HG03558 (cell line): Measurements from ENCODE around the gene UCP2.

ENCODE experiments used
- ATAC-seq: cut with Tn5 transposase; IDR thresholded peaks from one replicate; pipeline ENCODE4 v1.9.1; 2021; ENCODE audit warnings: moderate number of reproducible peaks; ENCODE audit not compliant: unreplicated experiment; ENCODE audit errors: extremely low read depth

Gene UCP2

DNA sequence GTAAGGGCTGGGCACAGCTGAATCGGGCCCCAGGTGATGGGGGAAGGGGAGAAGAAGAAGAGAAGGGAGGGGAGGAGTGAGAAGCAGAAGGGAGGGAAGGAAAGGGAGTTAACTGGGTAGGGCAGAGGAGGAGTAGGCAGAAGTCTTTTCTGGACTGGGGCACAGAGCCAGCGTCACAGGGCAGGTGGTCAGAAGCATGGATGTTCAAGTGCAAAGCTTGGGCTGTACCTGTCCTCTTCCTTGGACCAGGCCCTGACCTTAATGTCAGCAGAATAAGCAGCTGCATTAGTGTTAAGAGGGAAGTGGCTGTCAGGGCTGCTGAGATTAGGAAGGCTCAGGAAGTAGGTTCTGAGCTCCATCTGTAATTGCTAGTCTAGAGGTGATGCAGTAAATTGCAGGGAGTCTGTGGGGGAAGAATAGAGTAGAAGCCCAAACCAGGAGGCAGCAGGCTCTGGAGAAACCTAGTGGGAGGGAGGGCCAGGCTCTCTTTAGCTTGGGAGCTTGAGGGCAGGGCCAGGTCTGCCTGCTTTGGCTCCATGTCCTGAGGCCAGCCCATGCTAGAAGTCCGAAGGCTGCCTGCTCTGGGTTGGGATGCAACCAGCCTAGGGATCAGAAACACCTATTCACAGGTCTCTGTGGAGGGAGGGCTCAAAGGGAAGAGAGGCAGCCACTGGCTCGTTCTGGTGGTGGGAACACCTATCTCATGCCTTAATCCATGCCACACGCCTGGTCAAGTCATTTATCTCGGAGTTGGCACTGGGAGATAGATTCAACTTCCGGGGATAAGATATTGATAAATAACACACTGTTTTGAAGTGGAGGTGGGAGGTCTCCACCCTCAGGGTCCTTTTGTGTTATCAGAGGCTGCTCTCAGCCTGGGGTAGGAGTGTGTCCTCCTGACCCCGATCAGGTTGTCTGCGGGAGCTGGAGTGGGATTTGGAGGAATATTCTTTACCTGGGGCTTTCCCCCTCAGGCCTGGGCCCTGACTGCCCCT lies 28.0 kb upstream of the UCP2 start:
- ATAC-seq = no peak

DNA sequence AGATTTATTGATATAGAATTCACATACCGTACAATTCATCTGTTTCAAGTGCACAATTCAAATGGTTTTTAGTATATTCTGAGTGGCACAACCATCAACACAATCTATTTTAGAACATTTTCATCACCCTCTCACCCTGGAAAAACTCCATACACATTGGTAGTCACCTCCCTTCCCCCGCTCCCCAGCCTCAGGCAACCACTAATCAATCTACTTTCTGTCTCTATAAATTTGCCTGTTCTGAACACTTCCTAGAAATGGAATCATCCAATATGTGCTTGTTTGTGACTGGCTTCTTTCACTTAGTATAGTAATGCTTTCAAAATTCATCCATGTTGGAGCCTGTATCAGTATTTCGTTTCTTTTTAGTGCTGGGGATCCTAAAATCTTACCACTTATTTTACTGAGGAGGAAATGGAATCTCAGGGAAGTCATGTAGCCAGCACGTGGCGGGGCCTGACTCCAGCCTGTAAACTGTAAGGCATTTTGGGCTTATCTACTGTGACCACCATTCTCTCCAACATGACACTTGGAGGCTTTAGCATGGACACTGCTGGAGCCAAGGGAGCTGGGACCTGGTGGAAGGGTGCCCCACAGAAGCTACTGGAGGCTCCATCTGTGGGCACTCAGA lies 27.1 kb upstream of the UCP2 start:
- ATAC-seq = no peak

DNA sequence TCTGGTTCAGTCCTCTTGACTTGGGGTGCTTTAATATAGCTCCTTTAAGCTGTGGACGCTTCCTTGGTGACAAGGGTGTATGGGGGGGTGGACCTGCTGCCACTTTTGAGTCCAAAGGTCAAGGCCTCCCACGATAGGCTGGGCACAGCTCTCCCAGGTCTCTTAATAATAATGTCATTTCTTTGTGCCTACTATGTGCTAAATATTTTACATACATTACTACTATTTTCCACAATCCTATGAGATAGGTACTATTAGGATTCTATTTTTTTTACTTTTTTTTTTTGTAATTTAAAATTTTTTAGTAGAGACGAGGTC lies 26.5 kb upstream of the UCP2 start:
- no peak for ATAC-seq

DNA sequence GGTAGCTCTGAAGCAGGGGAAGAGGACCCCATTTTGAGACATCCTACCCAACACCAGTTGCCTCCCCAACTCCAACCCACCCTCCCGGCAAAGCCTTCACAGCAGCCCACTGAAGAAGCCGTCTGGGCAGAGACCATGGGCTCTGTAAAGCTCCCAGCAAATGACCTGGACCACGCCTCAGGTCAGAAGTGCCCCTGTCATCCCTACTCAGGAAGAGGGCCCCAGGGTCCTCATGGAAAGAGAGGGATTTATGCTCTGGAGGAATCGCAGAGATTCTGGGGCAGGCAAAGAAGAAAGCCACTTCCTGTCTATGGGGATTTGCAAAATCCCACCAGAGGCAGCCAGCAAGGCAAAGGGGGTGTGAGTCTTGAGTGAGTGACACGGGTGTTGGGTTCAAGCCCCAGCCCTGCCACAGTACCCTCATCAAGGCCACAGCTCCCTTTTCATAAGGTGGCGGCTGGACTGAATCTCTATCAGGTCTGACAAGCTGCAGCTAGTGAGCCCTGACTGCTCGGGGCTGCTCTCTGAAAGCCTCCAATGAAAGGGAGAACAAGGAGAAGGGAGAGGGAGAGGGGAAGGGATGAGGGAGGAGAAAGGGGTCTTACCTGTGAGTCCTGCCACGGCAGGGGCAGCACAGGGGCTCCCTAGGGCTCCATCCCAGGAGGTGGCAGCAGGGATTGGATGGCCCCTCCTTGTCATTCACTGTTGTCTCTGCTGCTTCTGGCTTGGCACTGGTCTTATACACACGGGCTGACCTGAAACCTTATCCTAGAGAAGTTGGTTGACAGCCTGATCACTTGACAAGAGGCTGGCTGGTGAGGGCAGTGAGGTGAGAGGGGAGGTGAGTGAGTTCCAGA lies 26.0 kb upstream of the UCP2 start, which contains the start of gene UCP3:
Gene UCP3, minus strand, starts transcription at position 713 of the 857 bp plus-strand sequence. CDS start 2,043 bp downstream, outside the sequence.
- ATAC-seq = no peak

DNA sequence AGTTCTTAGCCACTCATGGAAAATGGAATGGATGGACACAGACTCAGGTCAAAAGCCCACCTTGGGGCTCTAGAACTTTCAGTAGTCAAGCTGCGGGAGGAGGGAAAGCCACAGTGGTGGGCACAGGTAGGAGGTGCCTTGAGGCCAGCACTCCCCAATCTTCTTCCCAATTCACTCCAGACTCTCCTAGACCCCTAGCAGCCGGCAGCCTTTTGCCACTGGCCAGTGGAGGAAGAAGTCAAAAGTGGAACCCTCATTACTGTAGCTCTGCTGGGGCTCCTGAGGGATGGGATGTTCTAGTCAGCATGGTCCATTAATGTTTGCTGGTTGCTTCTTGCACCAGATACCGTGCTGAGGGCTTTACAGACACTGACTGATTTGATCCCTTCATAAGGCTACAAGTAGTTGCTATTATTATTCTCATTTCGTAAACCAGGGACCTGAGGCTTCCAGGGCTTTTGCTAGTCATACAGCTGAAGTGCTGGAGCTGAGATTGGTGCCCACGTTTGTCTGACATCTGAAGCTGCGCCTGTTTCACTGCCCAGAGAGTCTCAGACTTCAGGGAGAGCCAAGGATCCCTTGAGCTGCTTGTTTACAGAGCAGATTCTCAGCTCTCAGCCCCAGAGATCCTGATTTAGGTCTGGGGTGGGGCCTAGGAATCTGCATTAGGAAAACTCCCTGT lies 25.2 kb upstream of the UCP2 start:
- no peak for ATAC-seq

DNA sequence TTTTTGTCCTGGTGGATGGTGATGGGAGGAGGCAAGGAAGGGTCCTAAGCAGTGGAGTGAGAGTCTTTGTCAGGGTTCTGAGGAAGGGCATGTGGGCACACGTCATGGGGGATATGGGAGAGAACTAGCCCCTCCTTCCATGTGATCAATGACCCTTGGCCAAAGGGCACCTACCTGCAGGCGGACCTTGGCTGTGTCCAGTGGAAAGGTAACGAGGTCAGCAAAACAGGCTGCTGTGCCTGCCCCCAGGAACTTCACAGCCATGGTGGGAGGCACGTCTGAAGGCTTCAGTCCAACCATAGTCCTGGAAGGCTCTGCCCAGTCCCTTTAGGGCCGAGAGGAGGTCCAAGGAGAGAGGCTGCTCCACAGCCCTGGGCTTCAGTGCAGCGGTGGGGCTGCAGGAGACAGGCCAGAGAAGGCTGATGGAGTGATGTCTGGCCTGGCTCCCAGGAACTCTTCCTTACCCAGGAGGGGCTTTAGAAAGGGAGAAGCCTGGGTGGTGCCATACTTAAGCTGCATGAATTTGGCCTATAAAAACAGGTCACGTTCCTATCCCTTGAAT lies 24.2 kb upstream of the UCP2 start:
- no peak for ATAC-seq

DNA sequence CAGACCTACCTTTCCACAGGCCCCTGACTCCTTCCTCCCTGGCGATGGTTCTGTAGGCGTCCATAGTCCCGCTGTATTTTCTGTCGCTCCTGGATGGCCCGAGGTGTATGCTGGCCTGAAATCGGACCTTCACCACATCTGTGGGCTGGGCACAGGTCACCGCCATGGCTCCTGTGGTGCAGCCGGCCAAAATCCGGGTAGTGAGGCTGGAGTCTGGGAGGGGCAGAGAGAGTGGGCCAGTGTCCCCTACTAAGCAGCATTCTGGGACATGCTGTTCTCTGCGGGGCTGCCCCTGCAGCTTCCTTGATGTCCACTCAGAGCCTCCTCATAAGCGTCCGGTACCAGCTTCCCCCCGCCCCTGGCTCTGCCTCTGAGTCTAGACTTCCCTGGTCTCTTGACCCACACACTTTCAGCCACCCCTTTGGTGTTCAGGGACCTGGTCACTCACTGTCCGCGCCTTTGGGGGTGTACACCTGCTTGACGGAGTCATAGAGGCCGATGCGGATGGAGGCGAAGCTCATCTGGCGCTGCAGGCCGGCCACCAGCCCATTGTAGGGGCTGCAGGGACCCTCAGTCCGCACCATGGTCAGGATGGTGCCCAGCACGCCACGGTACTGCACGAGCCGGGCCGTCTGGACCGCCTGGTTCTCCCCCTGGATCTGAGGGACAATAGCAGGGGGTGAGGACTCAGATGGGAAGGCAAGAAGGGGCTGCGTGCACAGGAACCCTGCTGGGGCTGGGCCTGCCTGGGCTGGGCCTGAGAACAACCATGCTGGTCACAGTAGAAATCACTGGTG lies 23.3 kb upstream of the UCP2 start:
- no peak for ATAC-seq

DNA sequence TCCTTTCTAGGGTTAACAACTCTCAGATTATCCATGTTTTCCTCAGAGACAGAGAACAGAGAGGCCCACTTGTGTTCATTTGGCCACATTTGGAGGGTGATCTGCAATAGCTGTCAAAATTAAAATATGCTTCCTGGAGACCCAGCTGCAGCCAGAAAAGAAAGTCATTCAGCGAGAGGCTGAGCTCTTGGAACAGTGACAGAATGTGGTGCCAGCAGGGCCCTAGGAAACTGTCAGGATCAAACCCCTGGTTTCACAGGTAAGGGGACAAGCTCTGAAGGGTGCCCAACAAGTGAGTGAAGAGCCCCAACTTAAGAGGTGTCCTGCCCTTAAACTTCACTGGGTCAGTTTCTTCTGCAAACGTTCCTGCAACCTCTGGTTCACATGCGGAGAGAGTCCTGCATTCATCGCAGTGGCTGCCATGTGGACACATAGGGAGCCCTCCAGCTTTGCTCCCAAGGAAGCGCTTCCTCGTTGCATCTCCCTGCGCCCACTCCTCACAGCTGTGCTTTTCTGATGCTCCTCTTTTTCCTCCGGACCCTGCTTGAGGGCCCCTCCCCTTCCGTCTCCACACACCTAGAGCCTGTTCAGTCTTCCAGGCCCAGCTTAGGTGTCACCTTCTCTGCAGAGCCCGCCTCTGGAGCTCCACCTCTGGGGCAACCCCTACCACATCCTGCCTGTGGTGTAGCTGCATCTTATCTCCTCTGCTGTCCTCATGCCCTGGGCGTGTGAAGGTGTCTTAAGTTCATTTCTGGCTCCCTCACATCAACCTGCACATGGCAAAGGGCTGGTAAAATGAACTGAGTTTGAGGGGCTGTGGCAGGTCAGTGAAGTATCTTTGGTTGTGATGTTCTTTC lies 22.3 kb upstream of the UCP2 start:
- ATAC-seq = no peak

DNA sequence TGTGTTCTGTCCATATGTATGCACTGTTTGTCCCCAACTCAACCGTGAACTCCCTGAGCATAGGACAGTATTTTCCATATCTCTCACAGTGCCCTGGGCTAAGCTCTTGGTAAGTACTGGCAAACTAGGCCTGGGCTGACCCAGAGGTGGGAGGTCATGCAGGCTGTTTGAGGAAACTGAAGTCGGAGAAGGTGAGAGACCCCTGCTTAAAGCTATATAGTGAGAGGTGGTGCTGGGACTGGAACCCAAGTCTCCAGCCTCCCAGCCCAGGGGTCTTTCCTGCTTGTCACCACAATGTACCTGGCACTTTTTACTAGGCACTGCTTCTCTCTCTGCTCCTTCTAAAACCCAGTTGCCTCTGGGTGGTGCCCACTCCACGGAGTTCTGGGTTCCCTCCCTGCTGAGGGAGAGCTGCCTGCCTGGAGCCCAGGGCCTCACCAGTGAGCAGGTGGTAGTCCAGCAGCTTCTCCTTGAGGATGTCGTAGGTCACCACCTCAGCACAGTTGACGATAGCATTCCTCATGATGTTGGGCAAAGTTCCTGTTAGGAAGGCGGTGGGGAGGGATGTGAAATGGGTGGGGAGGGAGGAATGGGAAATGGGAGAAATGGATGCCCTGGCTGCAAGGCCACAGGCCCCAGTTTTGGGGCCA lies 21.5 kb upstream of the UCP2 start:
- no peak for ATAC-seq

DNA sequence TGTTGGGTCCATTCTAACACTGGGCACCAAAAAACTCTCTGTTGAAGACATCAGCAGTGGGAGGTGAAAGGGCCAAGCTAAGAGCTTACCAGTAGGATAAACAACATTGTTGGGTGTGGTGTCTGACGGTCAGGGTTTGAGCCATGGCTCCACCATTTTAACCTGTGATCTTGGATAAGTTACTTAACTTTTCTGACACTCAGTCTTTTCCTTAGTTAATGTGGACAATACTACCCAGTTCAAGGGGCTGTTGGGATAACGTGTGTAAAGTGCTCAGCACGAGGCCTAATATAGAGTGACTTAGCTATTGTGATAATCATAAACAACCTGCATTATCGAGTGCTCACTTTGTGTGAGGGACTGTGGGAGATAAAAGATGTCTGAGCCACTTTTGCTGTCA lies 20.2 kb upstream of the UCP2 start:
- ATAC-seq = no peak

DNA sequence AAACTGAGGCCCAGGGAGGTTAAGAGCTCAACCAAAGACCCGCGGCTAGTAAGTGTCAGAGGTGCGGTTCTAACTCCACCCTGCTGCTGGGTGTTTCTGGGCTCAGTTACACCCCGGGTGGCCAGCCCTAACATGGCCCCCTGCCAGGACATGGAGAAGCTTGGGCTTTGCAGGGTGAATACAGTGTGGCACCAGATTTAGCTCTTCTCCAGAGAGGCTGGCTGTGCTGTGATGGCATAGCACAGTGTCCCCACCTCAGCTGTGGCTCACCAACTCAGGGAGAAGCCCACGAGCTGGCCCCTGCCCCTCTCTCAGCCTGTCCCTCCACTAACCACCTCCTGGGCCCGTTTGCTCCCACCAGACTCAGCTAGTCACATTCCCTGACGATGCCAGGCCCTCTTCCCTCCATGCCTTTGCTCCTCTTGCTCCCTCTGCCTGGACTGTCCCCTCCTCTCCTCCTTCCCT lies 19.2 kb upstream of the UCP2 start:
- ATAC-seq = no peak

DNA sequence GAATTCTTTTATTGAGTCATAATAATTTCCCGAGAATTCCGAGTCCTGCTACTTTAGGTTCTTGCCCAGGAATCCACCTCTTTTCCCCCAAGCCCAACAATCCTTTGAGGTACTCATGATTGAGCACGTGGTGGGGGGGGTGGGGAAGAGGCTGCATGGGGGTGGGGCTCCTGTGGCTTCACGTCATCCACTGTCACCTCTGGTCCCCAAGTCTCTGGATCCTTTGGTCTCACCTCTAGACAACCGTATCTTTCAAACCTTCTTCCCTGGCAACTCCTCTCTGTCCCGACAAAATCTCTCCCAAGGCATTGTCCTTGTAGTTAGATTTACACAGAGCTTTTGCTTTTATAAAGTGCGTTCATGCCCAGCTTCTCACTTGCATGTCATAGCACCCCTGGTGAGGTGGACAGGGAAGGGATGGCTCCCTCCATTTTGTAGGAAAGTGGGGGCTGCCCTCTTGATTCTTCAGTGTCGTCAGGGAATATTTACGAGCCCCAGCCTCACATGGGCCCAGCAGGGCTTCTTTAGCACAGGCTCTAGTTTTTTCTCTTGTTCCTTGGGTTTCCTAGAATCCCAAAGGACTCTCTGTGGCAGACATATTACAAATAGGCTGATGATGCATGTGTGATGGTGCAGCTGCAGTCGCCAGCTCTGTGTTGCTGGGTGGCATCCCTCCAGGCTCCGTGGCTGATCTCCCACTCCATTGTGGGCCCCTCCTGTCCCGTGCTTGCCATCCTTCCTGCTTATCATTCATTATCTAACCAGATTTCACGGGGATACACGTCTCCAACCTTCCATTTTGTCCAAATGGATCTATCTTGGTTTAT lies 17.9 kb upstream of the UCP2 start:
- ATAC-seq = no peak

DNA sequence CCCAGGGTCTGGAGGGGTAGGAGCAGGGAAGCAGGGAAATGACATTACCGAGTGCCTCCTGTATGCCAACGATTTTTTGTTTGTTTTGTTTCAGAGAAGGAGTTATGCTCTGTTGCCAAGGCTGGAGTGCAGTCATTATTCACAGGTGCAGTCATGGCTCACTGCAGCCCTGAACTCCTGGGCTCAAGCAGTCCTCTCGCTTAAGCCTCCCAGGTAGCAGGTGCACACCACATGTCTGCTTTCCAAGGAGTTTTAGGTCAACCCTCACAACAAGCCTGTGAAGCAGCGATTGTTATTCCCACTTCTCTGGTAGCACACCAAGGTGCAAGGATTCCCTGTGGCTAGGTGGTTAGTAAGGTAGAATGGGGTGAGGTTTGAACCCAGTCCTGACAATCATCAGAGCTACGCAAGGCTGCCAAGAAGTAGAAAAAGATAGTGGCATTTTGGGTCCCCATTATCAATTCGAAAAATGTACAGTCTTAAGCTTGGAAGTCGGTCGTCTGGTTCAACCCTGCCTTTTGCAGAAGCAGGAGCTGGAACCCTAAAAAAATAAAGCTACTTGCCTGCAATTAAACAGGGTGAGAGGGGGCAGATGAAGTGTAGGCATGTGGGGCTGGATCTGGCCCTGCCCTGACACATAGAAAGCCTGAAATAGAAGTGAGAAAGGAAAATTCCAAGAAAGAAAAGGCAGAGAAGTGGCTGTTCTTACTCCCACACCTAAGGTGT lies 17.1 kb upstream of the UCP2 start:
- no peak for ATAC-seq

DNA sequence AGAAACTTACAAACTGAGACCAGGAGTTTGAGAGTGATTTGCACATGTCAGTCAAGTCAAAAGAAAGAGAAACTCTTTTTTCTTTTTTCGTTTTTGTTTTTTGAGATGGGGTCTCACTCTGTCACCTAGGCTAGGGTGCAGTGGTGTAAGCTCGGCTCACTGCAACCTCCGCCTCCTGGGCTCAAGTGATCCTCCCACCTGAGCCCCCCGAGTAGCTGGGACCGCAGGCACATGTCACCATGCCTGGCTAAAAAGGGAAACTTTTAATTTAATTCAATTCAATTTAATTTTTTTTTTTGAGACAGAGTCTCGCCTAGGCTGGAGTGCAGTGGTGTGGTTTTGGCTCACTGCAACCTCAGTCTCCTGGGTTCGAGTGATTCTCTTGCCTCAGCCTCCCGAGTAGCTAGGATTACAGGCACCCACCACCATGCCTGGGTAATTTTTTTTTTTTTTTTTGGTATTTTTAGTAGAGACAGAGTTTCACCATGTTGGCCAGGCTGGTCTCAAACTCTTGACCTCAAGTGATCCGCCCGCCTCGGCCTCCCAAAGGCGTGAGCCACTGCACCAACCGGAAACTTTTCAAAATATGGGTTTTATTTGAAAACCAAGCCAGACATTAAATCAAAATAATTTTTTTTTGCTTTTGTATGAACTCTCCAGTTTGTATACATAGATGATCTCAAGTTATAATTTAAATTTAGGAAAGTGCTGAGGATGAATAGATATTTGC lies 16.4 kb upstream of the UCP2 start:
- ATAC-seq = no peak

DNA sequence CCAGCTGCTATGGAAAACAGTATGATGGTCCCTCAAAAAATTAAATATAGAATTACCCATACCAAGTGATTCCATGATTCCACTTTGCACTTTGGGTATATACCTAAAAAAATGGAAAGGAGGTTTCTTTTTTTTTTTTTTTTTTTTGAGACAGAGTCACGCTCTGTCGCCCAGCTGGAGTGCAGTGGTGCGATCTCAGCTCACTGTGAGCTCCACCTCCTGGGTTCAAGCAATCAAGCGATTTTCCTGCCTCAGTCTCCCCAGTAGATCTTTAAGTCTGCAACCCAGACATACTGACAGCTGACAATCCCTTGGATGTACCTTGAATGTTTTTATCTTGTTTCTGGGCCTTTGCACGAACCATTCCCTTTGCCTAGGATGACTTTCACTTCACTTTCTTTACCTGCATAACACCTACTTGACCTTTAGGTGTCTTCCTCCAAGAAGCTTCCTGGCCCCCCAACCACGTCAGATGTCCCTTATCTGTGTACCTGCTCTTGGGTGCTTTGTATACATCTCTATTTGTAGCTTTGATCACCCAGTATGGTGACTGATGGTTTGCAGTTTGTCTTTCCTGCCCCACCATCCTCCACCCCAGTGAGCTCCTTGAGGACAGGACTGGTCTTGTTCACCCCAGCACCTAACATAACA lies 14.6 kb upstream of the UCP2 start:
- ATAC-seq = no peak
